AG04450 (cell line): Measurements from ENCODE around the gene PYGB. TPM values are rescaled to one million over a fixed set of nuclear protein-coding genes. Genes with fewer than 3 reads are reported as not detected.
"Not testable (repeated sequence)": the region's sequence is repeated elsewhere in the genome, so short reads cannot be mapped to it uniquely, and the experiment has no call there.

ENCODE experiments used
- CTCF ChIA-PET: fragments of 300-600, 350-600 bp; formaldehyde crosslinking; extraction: SDS; loops from one replicate; lab custom pipeline; 2022; ENCODE audit warnings: antibody characterized with exemption, inconsistent platforms; lab: Charles Lee
- POLR2A ChIA-PET: fragments of 350-600 bp; formaldehyde crosslinking; extraction: SDS; loops from one replicate; lab custom pipeline; 2021; ENCODE audit warnings: antibody characterized with exemption, inconsistent platforms; lab: Yijun Ruan, JAX
- DNase-seq: peaks from one replicate; pipeline ENCODE4 v3.0.0-alpha.2; 2011; ENCODE audit warnings: low read depth, low spot score
- H3K27ac ChIP-seq: one replicate; pipeline ENCODE4 v1.5.1; 2012; ENCODE audit warnings: low read depth, low read length, control low read depth
- H3K27me3 ChIP-seq: one replicate; pipeline ENCODE4 v1.6.0; 2012; ENCODE audit warnings: low read length; ENCODE audit not compliant: control insufficient read depth, insufficient read depth
- H3K4me3 ChIP-seq: 2 replicates; pipeline ENCODE4 v1.5.1; 2011; ENCODE audit warnings: mild to moderate bottlenecking, low read depth, low read length, control low read depth
- H3K9me3 ChIP-seq: 2 replicates; pipeline ENCODE4 v1.5.1; 2012; ENCODE audit warnings: low read length; ENCODE audit not compliant: control insufficient read depth, insufficient read depth
- CTCF ChIP-seq: IDR thresholded peaks from 2 replicates; pipeline ENCODE4 v1.5.1; 2011; ENCODE audit warnings: low read depth, low read length, control low read depth, inconsistent platforms
- polyA plus RNA-seq: library from polyadenylated mRNA; depleted of rRNA; stranded (reverse); fragments of >200 nt; gene quantifications from 2 replicates; pipeline ENCODE4 v1.2.3, GENCODE V29; 2011

PYGB gene
- polyA plus RNA-seq, 1 experiment = 43.2 TPM

- no peaks in the 10 kb centered on the region for H3K9me3 ChIP-seq
- ChIA-PET CTCF (interaction anchor here (1.5 kb wide), 1 partner anchor 14 kb away, joined by 10 read pairs; no protein-coding TSS in a partner anchor), POLR2A (interaction anchor here (0.7 kb wide), 1 partner anchor 1604 kb away, joined by 3 read pairs; no protein-coding TSS in a partner anchor)
- no peak for DNase-seq
- no peak overlapping the region for H3K27ac ChIP-seq
- TF ChIP-seq CTCF = no peak
- H3K27me3 ChIP-seq = no peaks in the 10 kb centered on the region
- H3K4me3 ChIP-seq = no peak overlapping the region
These were observed 14.7 kb upstream of the PYGB start for GRCh38 chr20:25233016-25233772.

- H3K9me3 ChIP-seq, DNase-seq, H3K27me3 ChIP-seq, POLR2A ChIA-PET, H3K27ac ChIP-seq, H3K4me3 ChIP-seq: not testable (repeated sequence)
- CTCF ChIA-PET = interaction anchor here (3.7 kb wide), 1 partner anchor 13 kb away, joined by 14 read pairs; no protein-coding TSS in a partner anchor
These were observed 13.7 kb upstream of the PYGB start for GRCh38 chr20:25234009-25234849.

GRCh38 chr20:25236450-25237304 lies 11.2 kb upstream of the PYGB start:
- no peak for TF ChIP-seq CTCF
- Histone ChIP-seq H3K27ac (no peak overlapping the region), H3K27me3 (no peaks in the 10 kb centered on the region), H3K9me3 (no peaks in the 10 kb centered on the region; the same call in 1 of the 2 replicates), H3K4me3 (no peak overlapping the region)
- CTCF ChIA-PET = interaction anchor here (3.7 kb wide), 1 partner anchor 10 kb away, joined by 14 read pairs; no protein-coding TSS in a partner anchor
- POLR2A ChIA-PET = interaction anchor here (0.7 to 1.5 kb wide), 3 partner anchors 11 to 161 kb away, joined by 3 to 4 read pairs (median 3); partner anchors contain the start of gene PYGB
- no peak for DNase-seq

- Histone ChIP-seq H3K27me3 (no peaks in the 10 kb centered on the region), H3K27ac (peak overlapping the region; percentile 98), H3K4me3 (no peak overlapping the region), H3K9me3 (no peaks in the 10 kb centered on the region; the same call in 1 of the 2 replicates)
- DNase-seq = peak; percentile 96
- ChIA-PET POLR2A (interaction anchor here (0.7 to 1.5 kb wide), 2 partner anchors 10 to 38 kb away, joined by 3 read pairs; partner anchors contain the start of gene PYGB), CTCF (interaction anchor here (0.6 to 3.7 kb wide), 3 partner anchors 9 to 244 kb away, joined by 3 to 14 read pairs (median 3); no protein-coding TSS in a partner anchor)
- TF ChIP-seq CTCF = no peak
These were observed 10.1 kb upstream of the PYGB start for GRCh38 chr20:25237610-25238318.
